Esophagus muscularis mucosa (tissue), 3 donors: ENCODE measurements around the gene TSFM.

ENCODE experiments used
- CTCF ChIP-seq, 3 experiments: fragments of 200-600 bp in 2 of 3; fragments of 450-650 bp in 1 of 3; sonication (generic) in 2 of 3; IDR thresholded peaks; one replicate each; pipeline ENCODE4 v1.5.1; 2017 to 2019; ENCODE audit warnings: antibody characterized with exemption in 3 of 3, mild to moderate bottlenecking in 2 of 3, moderate library complexity in 1 of 3
- POLR2A ChIP-seq: fragments of 450-650 bp; IDR thresholded peaks from one replicate; pipeline ENCODE4 v1.6.1; 2017; ENCODE audit warnings: antibody characterized with exemption, moderate library complexity, mild to moderate bottlenecking, low read depth

- TF ChIP-seq CTCF (IDR thresholded peaks at IDR 0.05): no peak
- no peak for TF ChIP-seq POLR2A
These were observed 48.7 kb upstream of the TSFM start for GRCh38 chr12:57733928-57734327.
